ENCODE measurements around the gene CIB4.

The CIB4 gene

GRCh38 chr2:26650713-26651469 is 9.7 kb upstream of the CIB4 start:
- Histone ChIP-seq H3K4me2 (ENCODE audit: low read length) (no peak overlapping the region), H3K4me1 (no peaks in the 10 kb centered on the region), H3K36me3 (ENCODE audit: control insufficient read depth, insufficient read depth, low read length) (no peaks in the 10 kb centered on the region), H3K79me2 (no peaks in the 10 kb centered on the region), H2AFZ (no peak overlapping the region), H3K9ac (no peak overlapping the region), H3K9me3 (ENCODE audit: control insufficient read depth, low read length) (no peaks in the 10 kb centered on the region), H3K27ac (no peak overlapping the region), H3K27me3 (ENCODE audit: control insufficient read depth, insufficient read depth, low read length) (no peaks in the 10 kb centered on the region), H3K4me3 (ENCODE audit: low read depth, low read length) (no peak overlapping the region)
- no peak for TF ChIP-seq CTCF (IDR thresholded peaks at IDR 0.05)

- H3K4me1 ChIP-seq: no peaks in the 10 kb centered on the region
- H3K9me3 ChIP-seq (ENCODE audit: control insufficient read depth, low read length): no peaks in the 10 kb centered on the region
- H3K27ac ChIP-seq: no peak overlapping the region
- no peak overlapping the region for H3K9ac ChIP-seq
- H3K79me2 ChIP-seq: no peaks in the 10 kb centered on the region
- no peaks in the 10 kb centered on the region for H3K27me3 ChIP-seq (ENCODE audit: control insufficient read depth, insufficient read depth, low read length)
- no peaks in the 10 kb centered on the region for H3K36me3 ChIP-seq (ENCODE audit: control insufficient read depth, insufficient read depth, low read length)
- no peak overlapping the region for H3K4me3 ChIP-seq (ENCODE audit: low read depth, low read length)
- H2AFZ ChIP-seq: no peak overlapping the region
- TF ChIP-seq CTCF (IDR thresholded peaks at IDR 0.05): no peak
- H3K4me2 ChIP-seq (ENCODE audit: low read length): no peak overlapping the region
Measured at GRCh38 chr2:26649992-26650712, 9.0 kb upstream of the CIB4 start.

GRCh38 chr2:26649322-26649721 is 8.2 kb upstream of the CIB4 start:
- TF ChIP-seq CTCF (IDR thresholded peaks at IDR 0.05): no peak
- Histone ChIP-seq H3K9me3 (ENCODE audit: control insufficient read depth, low read length) (no peaks in the 10 kb centered on the region), H3K9ac (no peak overlapping the region), H3K4me2 (ENCODE audit: low read length) (no peak overlapping the region), H3K4me3 (ENCODE audit: low read depth, low read length) (no peak overlapping the region), H3K4me1 (no peaks in the 10 kb centered on the region), H2AFZ (no peak overlapping the region), H3K79me2 (no peaks in the 10 kb centered on the region), H3K36me3 (ENCODE audit: control insufficient read depth, insufficient read depth, low read length) (no peaks in the 10 kb centered on the region), H3K27ac (no peak overlapping the region), H3K27me3 (ENCODE audit: control insufficient read depth, insufficient read depth, low read length) (no peaks in the 10 kb centered on the region)

- Histone ChIP-seq H2AFZ (no peak overlapping the region), H3K79me2 (no peaks in the 10 kb centered on the region), H3K4me2 (ENCODE audit: low read length) (no peak overlapping the region)
Measured at GRCh38 chr2:26648516-26648915, 7.3 kb upstream of the CIB4 start.

More at GRCh38 chr2:26648516-26648915, 7.3 kb upstream of the CIB4 start:
- Histone ChIP-seq H3K27ac (no peak overlapping the region), H3K9ac (no peak overlapping the region), H3K27me3 (ENCODE audit: control insufficient read depth, insufficient read depth, low read length) (no peaks in the 10 kb centered on the region), H3K4me3 (ENCODE audit: low read depth, low read length) (no peak overlapping the region), H3K4me1 (no peaks in the 10 kb centered on the region), H3K36me3 (ENCODE audit: control insufficient read depth, insufficient read depth, low read length) (no peaks in the 10 kb centered on the region), H3K9me3 (ENCODE audit: control insufficient read depth, low read length) (no peaks in the 10 kb centered on the region)
- no peak for TF ChIP-seq CTCF (IDR thresholded peaks at IDR 0.05)

Measured in parathyroid adenoma (tissue), 2 donors.